Measurements from ENCODE around the gene DLGAP1. TPM values are rescaled to one million over a fixed set of nuclear protein-coding genes. Genes with fewer than 3 reads are reported as not detected.

Gene DLGAP1
- total and polyA plus RNA-seq, 2 of the 8 experiments (the other 6 are each of a cell fraction or from before 2014, with no cell fraction given) = 11.8 to 16.9 TPM

- H3K4me2 ChIP-seq (ENCODE audit: insufficient read depth in 1 of 2, low read depth in 2 of 2, low read length in 2 of 2) = no peak overlapping the region
- H2BK5ac ChIP-seq (ENCODE audit: low read depth, low read length) = no peak overlapping the region
- H3K23ac ChIP-seq (ENCODE audit: insufficient read length) = no peak overlapping the region
- no peaks in the 10 kb centered on the region for H3K27me3 ChIP-seq (replicated peaks in 1 of 4; ENCODE audit: control insufficient read depth in 3 of 4, extremely low read depth in 1 of 4, insufficient read depth in 3 of 4, low read length in 3 of 4)
- H3K79me1 ChIP-seq (ENCODE audit: low read depth, low read length) = no peaks in the 10 kb centered on the region; the same call in 1 of the 2 replicates
- no peak overlapping the region for H3K14ac ChIP-seq (ENCODE audit: insufficient read length)
- H3K4me3 ChIP-seq (ENCODE audit: extremely low read depth in 1 of 4, insufficient read depth in 2 of 4, low read depth in 3 of 4, low read length in 4 of 4) = no peak overlapping the region
- H2BK20ac ChIP-seq (ENCODE audit: low read length) = no peak overlapping the region
- FAIRE-seq (no peak), DNase-seq (ENCODE audit: low read depth in 1 of 2, low spot score in 2 of 2) (no peak)
- H3K4me1 ChIP-seq (replicated peaks in 1 of 4; ENCODE audit: control insufficient read depth in 3 of 4, insufficient read depth in 4 of 4, low read length in 3 of 4) = peaks cover 6 to 13% (median 8%) of the 10 kb centered on the region in 4 experiments; a peak in 5 of 7 replicates
- no peaks in the 10 kb centered on the region for H3K23me2 ChIP-seq (ENCODE audit: low read depth, low read length)
- 88% methylated on average over 1 of the region's 1 CpG; no CpG with 5 or more reads in 1 of the 2 experiments for WGBS, 2 experiments (ENCODE audit: extremely low coverage in 1 of 2, insufficient coverage in 1 of 2, insufficient read length in 1 of 2, insufficient replicate concordance in 2 of 2, low coverage in 1 of 2, low lambda C conversion rate in 2 of 2, missing lambda C conversion rate in 1 of 2)
- no peak overlapping the region for H3K56ac ChIP-seq (replicated peaks; ENCODE audit: insufficient read length, low read depth, low read length)
- ChIA-PET CTCF (ENCODE audit: partially characterized antibody) (no interaction called here), POLR2A (ENCODE audit: partially characterized antibody) (no interaction called here)
- TF ChIP-seq SUZ12 (IDR thresholded peaks at IDR 0.05; ENCODE audit: low read length) (no peak), E2F6 (IDR thresholded peaks at IDR 0.05) (no peak), POLR2AphosphoS5 (IDR thresholded peaks at IDR 0.05; ENCODE audit: low read depth, low read length) (no peak), CHD1 (IDR thresholded peaks at IDR 0.05; ENCODE audit: low read depth, low read length) (no peak), EZH2 (IDR thresholded peaks at IDR 0.05; ENCODE audit: low read depth, low read length, severe bottlenecking) (no peak), BCL11A (IDR thresholded peaks at IDR 0.05; ENCODE audit: low read depth in 2 of 2, low read length in 2 of 2) (no peak), USF2 (IDR thresholded peaks at IDR 0.05; ENCODE audit: low read length) (no peak)
- H2BK12ac ChIP-seq (ENCODE audit: low read depth, low read length) = no peak overlapping the region
- H4K5ac ChIP-seq (ENCODE audit: insufficient read length, low read depth, low read length) = no peak overlapping the region
- no peak overlapping the region for H2AK5ac ChIP-seq (ENCODE audit: low read depth, low read length)
- H3K79me2 ChIP-seq (ENCODE audit: control insufficient read depth in 1 of 2, insufficient read depth in 2 of 2, low read length in 2 of 2) = no peaks in the 10 kb centered on the region
- H2BK15ac ChIP-seq (ENCODE audit: low read length) = no peak overlapping the region
- H3K36me3 ChIP-seq (ENCODE audit: control insufficient read depth in 2 of 4, insufficient read depth in 4 of 4, low read length in 3 of 4) = peaks cover 0 to 4% (median 0%) of the 10 kb centered on the region in 4 experiments; a peak in 1 of 8 replicates
- no peaks in the 10 kb centered on the region for H3K9me3 ChIP-seq (ENCODE audit: insufficient read depth in 2 of 2, low read depth in 1 of 2, low read length in 1 of 2)
- H3K9ac ChIP-seq (replicated peaks in 1 of 4; ENCODE audit: extremely low read depth in 1 of 4, low read depth in 3 of 4, low read length in 3 of 4) = no peak overlapping the region
- H2AFZ ChIP-seq (ENCODE audit: low read length) = no peak overlapping the region
- no peak overlapping the region for H3K18ac ChIP-seq (ENCODE audit: extremely low read depth, low read length)
- no peak overlapping the region for H2BK120ac ChIP-seq (replicated peaks; ENCODE audit: low read depth, low read length)
- no peak overlapping the region for H4K91ac ChIP-seq (replicated peaks; ENCODE audit: insufficient read length, low read length)
- no peak overlapping the region for H3K4ac ChIP-seq (replicated peaks; ENCODE audit: insufficient read length, low read depth, low read length)
- no peak overlapping the region for H4K8ac ChIP-seq (ENCODE audit: extremely low read depth, insufficient read depth, low read length)
- H3K27ac ChIP-seq (ENCODE audit: low read depth, low read length) = no peak overlapping the region
- H4K20me1 ChIP-seq (replicated peaks in 1 of 2; ENCODE audit: control insufficient read depth in 1 of 2, insufficient read depth in 2 of 2, low read length in 2 of 2) = no peaks in the 10 kb centered on the region
These were observed 308.3 kb downstream of the DLGAP1 start for GRCh38 chr18:4146797-4147196.
